ENCODE results near the gene DHODH. TPM values are rescaled to one million over a fixed set of nuclear protein-coding genes. Genes with fewer than 3 reads are reported as not detected.

Gene DHODH
- total and polyA plus RNA-seq, 2 experiments from 2014 or later, result 10.7 to 15.1 TPM

GRCh38 chr16:72015124-72015523 lies 6.6 kb downstream of the DHODH start:
- ATAC-seq (no peak), DNase-seq (ENCODE audit: low spot score) (no peak)
- no peak overlapping the region for H3K4me3 Mint-ChIP-seq
- no peak overlapping the region for H3K27ac ChIP-seq (ENCODE audit: low read depth)
- no peaks in the 10 kb centered on the region for H3K4me1 ChIP-seq (ENCODE audit: insufficient read depth)
- H3K27me3 ChIP-seq (ENCODE audit: insufficient read depth), result no peaks in the 10 kb centered on the region
- no peaks in the 10 kb centered on the region for H3K9me2 ChIP-seq (ENCODE audit: insufficient read depth)
- H3K27ac Mint-ChIP-seq, result no peak overlapping the region
- H3K79me2 ChIP-seq (replicated peaks; ENCODE audit: insufficient read depth), result peaks cover under 1% of the 10 kb centered on the region; the same call in 1 of the 2 replicates
- TF ChIP-seq CTCF (conservative IDR thresholded peaks at IDR 0.05; ENCODE audit: low read depth in 2 of 2) (no peak), REST (IDR thresholded peaks at IDR 0.05; ENCODE audit: unreplicated experiment) (no peak), EZH2phosphoT487 (IDR thresholded peaks at IDR 0.05; ENCODE audit: unreplicated experiment) (no peak), CREB1 (CRISPR knock-in tag; IDR thresholded peaks at IDR 0.05; ENCODE audit: low read depth) (no peak), ZNF114 (CRISPR knock-in tag; IDR thresholded peaks at IDR 0.05) (no peak), ZNF462 (CRISPR knock-in tag; IDR thresholded peaks at IDR 0.05) (no peak), POLR2AphosphoS5 (IDR thresholded peaks at IDR 0.05; ENCODE audit: low read depth) (no peak), NANOG (IDR thresholded peaks at IDR 0.05; ENCODE audit: borderline replicate concordance) (no peak), ZNF331 (CRISPR knock-in tag; IDR thresholded peaks at IDR 0.05; ENCODE audit: low read depth) (no peak), EZH2 (IDR thresholded peaks at IDR 0.05; ENCODE audit: low read depth, unreplicated experiment) (no peak), ETS1 (IDR thresholded peaks at IDR 0.05) (no peak), JUNB (IDR thresholded peaks at IDR 0.05; ENCODE audit: unreplicated experiment) (no peak), STAT1 (IDR thresholded peaks at IDR 0.05; ENCODE audit: unreplicated experiment) (no peak)
- peaks cover 3% of the 10 kb centered on the region; the same call in 1 of the 2 replicates for H4K20me1 ChIP-seq (replicated peaks; ENCODE audit: insufficient read depth)
- no peak overlapping the region for H3K4me3 ChIP-seq
- H3K36me3 Mint-ChIP-seq (ENCODE audit: low read depth), result peaks cover 38% of the 10 kb centered on the region
- H3K27me3 Mint-ChIP-seq (ENCODE audit: insufficient read depth, low read depth, poor library complexity), result no peaks in the 10 kb centered on the region
- H3K36me3 ChIP-seq (ENCODE audit: insufficient read depth), result peaks cover 4% of the 10 kb centered on the region; the same call in 1 of the 2 replicates
- 0 out of 3 replicates have a peak, but pooled peaks cover under 1% of the 10 kb centered on the region for H3K9me3 Mint-ChIP-seq
- no peak overlapping the region for H3K4me2 ChIP-seq
- H3K4me1 Mint-ChIP-seq, result peaks cover 2% of the 10 kb centered on the region; the same call in 1 of the 3 replicates
- no peaks in the 10 kb centered on the region for H3F3A ChIP-seq (replicated peaks; ENCODE audit: low read depth)
- no peak overlapping the region for H2AFZ ChIP-seq
